Colonic mucosa (tissue), 4 donors: ENCODE measurements around the gene GPR25. TPM values are rescaled to one million over a fixed set of nuclear protein-coding genes. Genes with fewer than 3 reads are reported as not detected.
A peak's percentile ranks its signal among the peaks of the same experiment; 100 is the strongest.

Experiments used
- DNase-seq: peaks from one replicate; pipeline ENCODE4 v3.0.0-alpha.2; 2020
- H3K27ac ChIP-seq: fragments of 200-600 bp; one replicate; pipeline ENCODE4 v1.8.0; 2021
- H3K27me3 ChIP-seq: fragments of 200-600 bp; one replicate; pipeline ENCODE4 v1.8.0; 2021
- H3K36me3 ChIP-seq: fragments of 200-600 bp; one replicate; pipeline ENCODE4 v1.8.0; 2021
- H3K4me1 ChIP-seq: fragments of 200-600 bp; one replicate; pipeline ENCODE4 v1.8.0; 2021; ENCODE audit warnings: mild to moderate bottlenecking
- H3K4me3 ChIP-seq: fragments of 200-600 bp; one replicate; pipeline ENCODE4 v1.8.0; 2021
- H3K9ac ChIP-seq, 2 donors: one replicate each; pipeline ENCODE4 v1.7.0; 2013; ENCODE audit warnings: control low read depth in 2 of 2, low read depth in 2 of 2, low read length in 2 of 2
- H3K9me3 ChIP-seq: fragments of 200-600 bp; one replicate; pipeline ENCODE4 v1.8.0; 2021
- intact Hi-C: fragments of 100-400 bp; cut with DNase I; formaldehyde crosslinking; loops from one replicate; pipeline ENCODE4 v1.14.1; 2022
- total RNA-seq, 2 donors: library from RNA; stranded (reverse); fragmentation: NEBNext Ultra II Directional in 1 of 2; extraction: Animal tissue kit (Norgen Biotek cat#: 25700) in 1 of 2; gene quantifications; one replicate each; pipeline ENCODE4 v1.2.1, GENCODE V29; 2021
- TF ChIP-seq, protein P1 (sequence below): fragments of 200-600 bp; IDR thresholded peaks from one replicate; pipeline ENCODE4 v1.8.0; 2022; ENCODE audit warnings: antibody characterized with exemption, mild to moderate bottlenecking
- donor health status: healthy.
- donor health status: DM: no; HTN: no; CAD: no.
- donor health status: DM: no; HTN: no; CAD: no.

The GPR25 gene
- total RNA-seq, 2 donors from 2014 or later: 0.19 to 0.27 TPM

DNA sequence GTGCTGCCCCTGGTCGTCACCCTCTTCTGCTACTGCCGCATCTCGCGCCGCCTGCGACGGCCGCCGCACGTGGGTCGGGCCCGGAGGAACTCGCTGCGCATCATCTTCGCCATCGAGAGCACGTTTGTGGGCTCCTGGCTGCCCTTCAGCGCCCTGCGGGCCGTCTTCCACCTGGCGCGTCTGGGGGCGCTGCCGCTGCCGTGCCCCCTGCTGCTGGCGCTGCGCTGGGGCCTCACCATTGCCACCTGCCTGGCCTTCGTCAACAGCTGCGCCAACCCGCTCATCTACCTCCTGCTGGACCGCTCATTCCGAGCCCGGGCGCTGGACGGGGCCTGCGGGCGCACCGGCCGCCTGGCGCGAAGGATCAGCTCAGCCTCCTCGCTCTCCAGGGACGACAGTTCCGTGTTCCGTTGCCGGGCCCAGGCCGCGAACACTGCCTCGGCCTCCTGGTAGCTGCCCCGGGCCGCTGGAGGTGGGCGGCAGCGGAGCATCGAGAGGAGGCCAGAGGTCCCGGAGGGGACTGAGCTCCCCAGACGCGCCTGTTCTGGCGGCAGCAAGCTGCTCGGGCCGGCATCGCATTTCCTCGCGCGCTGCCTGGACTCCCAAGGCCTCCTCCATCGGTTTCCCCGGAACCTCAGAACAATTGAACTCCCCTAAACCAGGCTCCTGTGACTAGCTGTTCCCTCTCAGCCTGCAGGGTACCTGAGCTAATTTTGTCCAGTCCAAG is 1.1 kb downstream of the GPR25 start:
- DNase-seq: no peak
- H3K9ac ChIP-seq: no peak overlapping the region
- no peaks in the 10 kb centered on the region for H3K36me3 ChIP-seq
- H3K27ac ChIP-seq: no peak overlapping the region
- H3K9me3 ChIP-seq: no peaks in the 10 kb centered on the region
- peaks cover 23% of the 10 kb centered on the region for H3K27me3 ChIP-seq
- peak overlapping the region; percentile 24 for H3K4me3 ChIP-seq
- TF ChIP-seq, protein P1, sequence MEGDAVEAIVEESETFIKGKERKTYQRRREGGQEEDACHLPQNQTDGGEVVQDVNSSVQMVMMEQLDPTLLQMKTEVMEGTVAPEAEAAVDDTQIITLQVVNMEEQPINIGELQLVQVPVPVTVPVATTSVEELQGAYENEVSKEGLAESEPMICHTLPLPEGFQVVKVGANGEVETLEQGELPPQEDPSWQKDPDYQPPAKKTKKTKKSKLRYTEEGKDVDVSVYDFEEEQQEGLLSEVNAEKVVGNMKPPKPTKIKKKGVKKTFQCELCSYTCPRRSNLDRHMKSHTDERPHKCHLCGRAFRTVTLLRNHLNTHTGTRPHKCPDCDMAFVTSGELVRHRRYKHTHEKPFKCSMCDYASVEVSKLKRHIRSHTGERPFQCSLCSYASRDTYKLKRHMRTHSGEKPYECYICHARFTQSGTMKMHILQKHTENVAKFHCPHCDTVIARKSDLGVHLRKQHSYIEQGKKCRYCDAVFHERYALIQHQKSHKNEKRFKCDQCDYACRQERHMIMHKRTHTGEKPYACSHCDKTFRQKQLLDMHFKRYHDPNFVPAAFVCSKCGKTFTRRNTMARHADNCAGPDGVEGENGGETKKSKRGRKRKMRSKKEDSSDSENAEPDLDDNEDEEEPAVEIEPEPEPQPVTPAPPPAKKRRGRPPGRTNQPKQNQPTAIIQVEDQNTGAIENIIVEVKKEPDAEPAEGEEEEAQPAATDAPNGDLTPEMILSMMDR: no peak
- peaks cover 8% of the 10 kb centered on the region for H3K4me1 ChIP-seq
- intact Hi-C loops: no loop called here

DNA sequence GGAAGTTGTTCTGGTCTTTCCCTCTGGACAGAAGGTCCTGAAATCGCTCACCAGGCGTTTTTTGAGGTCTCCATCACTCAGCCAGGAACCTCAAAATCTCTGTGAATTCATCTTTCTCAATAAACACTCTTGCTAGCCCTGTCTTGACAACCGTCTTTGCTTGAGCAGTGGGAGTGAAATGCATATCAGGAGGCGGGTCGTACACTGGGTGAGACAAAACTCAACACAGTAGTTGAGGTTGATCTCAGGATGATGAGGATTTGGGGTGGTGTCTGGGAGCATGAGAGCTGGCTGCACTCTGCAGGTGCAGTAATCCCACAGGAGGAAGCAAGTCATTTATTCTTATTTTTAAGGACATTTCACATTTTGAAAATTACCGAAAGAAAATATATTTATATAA is 1.9 kb downstream of the GPR25 start:
- no peak overlapping the region for H3K27ac ChIP-seq
- intact Hi-C loops: no loop called here
- TF ChIP-seq, protein P1: no peak
- no peak overlapping the region for H3K9ac ChIP-seq
- peaks cover 8% of the 10 kb centered on the region for H3K4me1 ChIP-seq
- DNase-seq: no peak
- H3K9me3 ChIP-seq: no peaks in the 10 kb centered on the region
- H3K36me3 ChIP-seq: no peaks in the 10 kb centered on the region
- H3K27me3 ChIP-seq: peaks cover 23% of the 10 kb centered on the region
- H3K4me3 ChIP-seq: no peak overlapping the region

DNA sequence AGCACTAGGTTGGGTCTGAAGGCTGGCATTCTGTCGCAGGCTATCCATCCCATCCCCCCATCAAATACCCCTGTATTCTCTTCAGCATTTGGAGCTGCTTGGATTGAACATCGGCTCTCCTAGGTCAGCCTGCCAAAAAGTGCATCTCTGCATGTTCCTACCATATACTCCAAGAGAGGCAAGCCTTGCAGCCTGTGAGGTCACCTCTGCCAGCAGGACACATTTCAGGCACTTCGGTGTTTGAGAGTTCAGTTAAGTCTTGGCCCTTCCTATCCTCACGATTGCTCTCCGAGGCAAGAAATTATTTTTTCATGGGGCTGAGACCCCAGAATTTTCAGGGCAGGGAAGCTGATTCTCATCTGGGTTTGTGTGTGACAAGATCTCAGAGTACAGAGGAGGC is 2.6 kb downstream of the GPR25 start:
- DNase-seq: no peak
- Histone ChIP-seq H3K27me3 (peaks cover 23% of the 10 kb centered on the region), H3K9me3 (no peaks in the 10 kb centered on the region), H3K9ac (no peak overlapping the region), H3K4me3 (no peak overlapping the region), H3K36me3 (no peaks in the 10 kb centered on the region), H3K4me1 (peaks cover 8% of the 10 kb centered on the region), H3K27ac (no peak overlapping the region)
- TF ChIP-seq, protein P1: no peak
- intact Hi-C loops: no loop called here

DNA sequence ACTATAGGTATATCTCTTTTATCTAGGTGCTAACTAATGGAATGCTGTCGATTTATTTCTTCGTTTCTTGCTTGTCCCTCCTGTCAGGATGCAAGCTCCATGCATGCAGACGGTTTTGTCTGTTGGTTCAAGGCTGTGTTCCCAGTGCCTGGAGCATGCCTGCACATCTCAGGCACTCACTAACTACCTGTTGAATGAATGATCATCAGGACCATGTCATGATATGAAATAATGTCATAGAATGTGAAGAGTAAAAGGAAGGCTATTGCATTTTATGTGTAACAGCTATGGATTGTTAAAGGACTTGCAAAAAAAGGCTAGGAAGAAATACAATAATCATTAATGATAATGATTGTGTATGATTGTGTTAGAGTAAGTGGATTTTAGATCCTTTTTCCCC is 4.2 kb downstream of the GPR25 start:
- peaks cover 8% of the 10 kb centered on the region for H3K4me1 ChIP-seq
- DNase-seq: no peak
- H3K9me3 ChIP-seq: no peaks in the 10 kb centered on the region
- no peak overlapping the region for H3K9ac ChIP-seq
- TF ChIP-seq, protein P1: no peak
- no peak overlapping the region for H3K27ac ChIP-seq
- no peaks in the 10 kb centered on the region for H3K36me3 ChIP-seq
- H3K4me3 ChIP-seq: no peak overlapping the region
- peaks cover 23% of the 10 kb centered on the region for H3K27me3 ChIP-seq
- intact Hi-C loops: no loop called here

DNA sequence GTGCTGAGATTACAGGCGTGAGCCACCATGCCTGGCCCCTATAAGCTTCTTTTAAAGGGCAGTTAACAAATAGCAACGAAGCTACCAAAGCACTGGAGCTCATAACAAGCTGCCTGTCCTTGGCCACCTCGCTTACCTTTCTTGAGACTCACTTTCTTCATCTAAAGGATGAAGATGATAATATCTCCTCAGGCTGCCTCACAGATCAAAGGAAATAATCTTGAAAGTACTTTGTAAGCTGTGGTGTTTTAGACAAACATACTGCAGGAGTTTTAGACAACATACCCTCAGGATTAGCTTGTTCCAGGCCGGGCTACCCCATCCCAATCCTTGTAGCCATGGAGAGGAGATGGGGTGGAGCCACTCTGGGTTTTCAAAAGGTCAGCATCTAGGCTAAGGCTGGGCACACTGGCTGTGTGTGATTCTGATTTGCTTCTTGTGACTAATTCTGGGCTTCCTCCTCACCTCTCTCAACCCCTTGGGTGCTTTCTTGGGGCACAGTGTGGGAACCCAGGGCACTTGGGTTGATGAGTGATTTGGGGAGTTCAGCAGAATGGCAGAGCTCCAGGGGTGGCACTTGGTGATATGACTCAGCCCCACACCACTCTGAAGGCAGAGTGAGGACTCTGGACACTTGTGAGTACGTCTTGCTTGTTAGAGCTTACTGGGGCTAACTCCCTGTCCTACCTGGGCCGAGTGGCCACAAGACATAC is 5.2 kb downstream of the GPR25 start:
- Histone ChIP-seq H3K4me3 (no peak overlapping the region), H3K36me3 (no peaks in the 10 kb centered on the region), H3K9me3 (no peaks in the 10 kb centered on the region), H3K4me1 (peaks cover 6% of the 10 kb centered on the region), H3K27ac (no peak overlapping the region), H3K9ac (no peak overlapping the region), H3K27me3 (peaks cover 20% of the 10 kb centered on the region)
- intact Hi-C loops: no loop called here
- DNase-seq: no peak
- TF ChIP-seq, protein P1: no peak
